SK-N-SH treated with all-trans-retinoic acid at 6 μM for 48 hours (cell line): Measurements from ENCODE around the gene MYBL2.

Experiments
- ARNTL ChIP-seq: fragments of 450-650 bp; formaldehyde crosslinking; IDR thresholded peaks from 2 replicates; pipeline ENCODE4 v1.5.0; 2020; ENCODE audit warnings: low read depth, mild to moderate bottlenecking, moderate library complexity, borderline replicate concordance
- CSRNP3 ChIP-seq: fragments of 250-450 bp; sonication (Bioruptor Pico); IDR thresholded peaks from 2 replicates; pipeline ENCODE4 v1.5.1; 2021; ENCODE audit warnings: mild to moderate bottlenecking, moderate library complexity
- ESRRG ChIP-seq: fragments of 250-450 bp; sonication (Bioruptor Pico); IDR thresholded peaks from 2 replicates; pipeline ENCODE4 v1.6.1; 2021; ENCODE audit warnings: mild to moderate bottlenecking
- PATZ1 ChIP-seq: fragments of 250-450 bp; sonication (Bioruptor Pico); IDR thresholded peaks from 2 replicates; pipeline ENCODE4 v1.8.0; 2020; ENCODE audit warnings: mild to moderate bottlenecking, moderate library complexity, borderline replicate concordance
- TCF4 ChIP-seq: fragments of 250-450 bp; sonication (Bioruptor Pico); IDR thresholded peaks from 2 replicates; pipeline ENCODE4 v1.8.0; 2021; ENCODE audit warnings: mild to moderate bottlenecking, moderate library complexity, borderline replicate concordance
- ZC3H10 ChIP-seq: fragments of 250-450 bp; sonication (Bioruptor Pico); IDR thresholded peaks from 2 replicates; pipeline ENCODE4 v1.5.1; 2021; ENCODE audit warnings: mild to moderate bottlenecking, moderate library complexity
- ZFP30 ChIP-seq: fragments of 450-650 bp; formaldehyde crosslinking; IDR thresholded peaks from 2 replicates; pipeline ENCODE4 v1.5.0; 2022; ENCODE audit warnings: mild to moderate bottlenecking, moderate library complexity
- ZNF565 ChIP-seq: fragments of 450-650 bp; formaldehyde crosslinking; conservative IDR thresholded peaks from 2 replicates; pipeline ENCODE4 v1.5.0; 2020; ENCODE audit warnings: low read depth, mild to moderate bottlenecking, moderate library complexity
- ZNF8 ChIP-seq: fragments of 450-650 bp; formaldehyde crosslinking; IDR thresholded peaks from 2 replicates; pipeline ENCODE4 v1.5.0; 2020; ENCODE audit warnings: mild to moderate bottlenecking, moderate library complexity
- TF ChIP-seq, protein P1 (sequence below): fragments of 250-450 bp; sonication (Bioruptor Pico); IDR thresholded peaks from 2 replicates; pipeline ENCODE4 v1.5.1; 2020; ENCODE audit warnings: low read depth, mild to moderate bottlenecking, moderate library complexity

DNA sequence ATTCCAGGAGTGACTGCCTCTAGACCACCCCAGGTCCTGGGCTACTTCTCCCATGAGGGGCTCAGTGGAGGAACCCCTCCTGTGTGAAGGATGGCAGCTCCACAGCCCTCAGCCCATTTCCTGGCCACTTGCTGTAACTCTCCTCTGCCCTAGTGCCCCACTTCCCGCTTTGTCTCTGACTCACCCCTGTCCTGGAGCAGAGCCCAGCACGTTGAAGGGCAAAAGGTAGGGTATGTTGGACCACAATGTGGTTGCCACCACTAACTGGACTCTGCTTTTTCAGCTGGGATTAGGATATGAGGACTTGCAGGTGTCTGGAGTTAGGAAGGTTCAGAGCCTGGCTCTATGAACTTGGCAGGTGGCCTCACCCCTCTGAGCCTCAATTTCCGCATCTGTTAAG lies 2.4 kb downstream of the MYBL2 start:
- TF ChIP-seq ZFP30 (CRISPR knock-in tag) = no peak
- TF ChIP-seq CSRNP3 (CRISPR knock-in tag) = no peak
- no peak for TF ChIP-seq TCF4 (CRISPR knock-in tag)
- no peak for TF ChIP-seq ARNTL (CRISPR knock-in tag)
- TF ChIP-seq ZNF8 (CRISPR knock-in tag) = no peak
- no peak for TF ChIP-seq ESRRG
- TF ChIP-seq, protein P1, sequence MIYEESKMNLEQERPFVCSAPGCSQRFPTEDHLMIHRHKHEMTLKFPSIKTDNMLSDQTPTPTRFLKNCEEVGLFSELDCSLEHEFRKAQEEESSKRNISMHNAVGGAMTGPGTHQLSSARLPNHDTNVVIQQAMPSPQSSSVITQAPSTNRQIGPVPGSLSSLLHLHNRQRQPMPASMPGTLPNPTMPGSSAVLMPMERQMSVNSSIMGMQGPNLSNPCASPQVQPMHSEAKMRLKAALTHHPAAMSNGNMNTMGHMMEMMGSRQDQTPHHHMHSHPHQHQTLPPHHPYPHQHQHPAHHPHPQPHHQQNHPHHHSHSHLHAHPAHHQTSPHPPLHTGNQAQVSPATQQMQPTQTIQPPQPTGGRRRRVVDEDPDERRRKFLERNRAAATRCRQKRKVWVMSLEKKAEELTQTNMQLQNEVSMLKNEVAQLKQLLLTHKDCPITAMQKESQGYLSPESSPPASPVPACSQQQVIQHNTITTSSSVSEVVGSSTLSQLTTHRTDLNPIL = no peak
- no peak for TF ChIP-seq ZC3H10 (CRISPR knock-in tag)
- TF ChIP-seq PATZ1 (CRISPR knock-in tag) = no peak
- TF ChIP-seq ZNF565 (CRISPR knock-in tag) = no peak
